GM12873 (cell line): ENCODE measurements around the gene CCL16.

Experiments
- TF ChIP-seq, protein P1 (sequence below): IDR thresholded peaks from 2 replicates; pipeline ENCODE4 v1.5.1; 2012; ENCODE audit warnings: low read depth, mild to moderate bottlenecking, moderate library complexity, low read length, control low read depth; ENCODE audit not compliant: insufficient read depth; ENCODE audit errors: missing control alignments

The CCL16 gene

DNA sequence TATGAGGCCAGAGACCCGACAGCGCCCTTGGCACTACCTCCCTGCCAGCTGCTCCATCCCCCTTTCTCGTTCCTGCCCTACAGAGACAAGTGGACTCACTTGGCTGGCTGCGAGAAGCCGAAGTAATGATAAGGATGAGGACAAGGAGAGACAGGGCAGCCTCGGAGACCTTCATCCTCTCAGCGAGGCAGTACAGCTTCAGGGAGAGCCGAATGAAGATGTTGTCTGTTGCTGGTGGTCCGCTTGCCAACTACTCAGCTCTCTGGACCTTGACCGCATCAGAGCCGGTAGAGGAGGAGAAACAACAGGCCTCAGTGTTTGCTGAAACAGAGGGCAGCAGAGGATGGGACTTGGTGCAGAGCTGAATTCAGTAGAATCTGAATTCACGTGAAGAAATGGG is at the start of gene CCL16:
Gene CCL16, minus strand, starts transcription at position 252 of the 400 bp plus-strand sequence. Its CDS starts 77 bp downstream, at position 175.
- TF ChIP-seq, protein P1, sequence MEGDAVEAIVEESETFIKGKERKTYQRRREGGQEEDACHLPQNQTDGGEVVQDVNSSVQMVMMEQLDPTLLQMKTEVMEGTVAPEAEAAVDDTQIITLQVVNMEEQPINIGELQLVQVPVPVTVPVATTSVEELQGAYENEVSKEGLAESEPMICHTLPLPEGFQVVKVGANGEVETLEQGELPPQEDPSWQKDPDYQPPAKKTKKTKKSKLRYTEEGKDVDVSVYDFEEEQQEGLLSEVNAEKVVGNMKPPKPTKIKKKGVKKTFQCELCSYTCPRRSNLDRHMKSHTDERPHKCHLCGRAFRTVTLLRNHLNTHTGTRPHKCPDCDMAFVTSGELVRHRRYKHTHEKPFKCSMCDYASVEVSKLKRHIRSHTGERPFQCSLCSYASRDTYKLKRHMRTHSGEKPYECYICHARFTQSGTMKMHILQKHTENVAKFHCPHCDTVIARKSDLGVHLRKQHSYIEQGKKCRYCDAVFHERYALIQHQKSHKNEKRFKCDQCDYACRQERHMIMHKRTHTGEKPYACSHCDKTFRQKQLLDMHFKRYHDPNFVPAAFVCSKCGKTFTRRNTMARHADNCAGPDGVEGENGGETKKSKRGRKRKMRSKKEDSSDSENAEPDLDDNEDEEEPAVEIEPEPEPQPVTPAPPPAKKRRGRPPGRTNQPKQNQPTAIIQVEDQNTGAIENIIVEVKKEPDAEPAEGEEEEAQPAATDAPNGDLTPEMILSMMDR, result no peak

DNA sequence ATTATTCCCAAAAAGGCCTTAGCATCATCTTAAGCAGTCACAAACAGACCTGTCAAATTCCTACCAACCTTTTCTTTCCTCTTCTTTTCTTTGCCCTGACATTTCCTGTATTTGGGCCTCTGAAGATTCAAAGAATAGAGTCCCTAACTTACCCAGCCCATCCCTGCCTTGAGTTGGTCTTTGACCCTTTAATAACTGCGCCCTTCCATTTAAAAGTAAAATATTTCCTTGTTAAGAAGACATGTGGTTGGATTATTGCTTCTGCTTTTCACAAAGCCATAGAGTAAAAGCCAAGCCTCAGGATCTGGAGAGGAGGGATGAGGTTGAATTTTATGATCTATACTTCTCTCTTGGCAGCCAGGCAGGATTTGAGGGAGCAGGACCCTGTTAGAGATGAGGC is 49.7 kb upstream of the CCL16 start:
- TF ChIP-seq, protein P1, result no peak

GRCh38 chr17:36027761-36028160 is 46.5 kb upstream of the CCL16 start:
- TF ChIP-seq, protein P1, result no peak

DNA sequence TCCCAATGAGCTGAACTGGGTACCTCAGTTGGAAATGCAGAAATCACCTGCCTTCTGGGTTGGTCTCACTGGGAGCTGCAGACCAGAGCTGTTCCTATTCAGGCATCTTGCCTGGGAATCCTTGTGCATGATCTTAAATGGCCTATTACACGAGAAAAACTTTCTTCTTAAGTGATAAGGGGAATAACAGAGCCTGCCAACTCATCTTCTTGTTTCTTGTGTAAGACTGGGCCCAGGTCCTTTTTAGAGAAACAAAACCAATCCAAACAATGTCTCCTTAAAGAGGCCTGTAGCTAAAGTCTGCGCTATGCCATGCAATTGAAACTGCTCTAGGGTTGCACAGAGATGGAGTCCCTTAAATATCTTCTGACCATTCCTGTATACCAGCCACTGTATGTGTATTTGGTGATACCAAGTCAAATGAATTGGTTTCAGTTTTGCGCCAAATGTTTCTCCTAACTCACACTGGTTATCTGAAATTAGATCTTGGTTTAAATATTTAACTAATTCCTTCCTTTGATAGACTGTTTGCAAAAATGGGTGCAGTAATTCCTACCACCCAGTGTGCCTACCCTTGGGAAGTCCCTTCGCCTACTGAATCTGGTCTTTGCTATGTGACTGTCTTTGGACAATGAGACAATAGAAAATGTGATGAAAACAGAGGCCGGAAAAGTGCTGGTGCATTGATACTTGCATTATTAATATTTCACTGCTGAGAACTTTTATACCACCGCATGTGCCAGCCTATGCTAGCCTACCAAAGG is 43.0 kb upstream of the CCL16 start:
- TF ChIP-seq, protein P1, result no peak

DNA sequence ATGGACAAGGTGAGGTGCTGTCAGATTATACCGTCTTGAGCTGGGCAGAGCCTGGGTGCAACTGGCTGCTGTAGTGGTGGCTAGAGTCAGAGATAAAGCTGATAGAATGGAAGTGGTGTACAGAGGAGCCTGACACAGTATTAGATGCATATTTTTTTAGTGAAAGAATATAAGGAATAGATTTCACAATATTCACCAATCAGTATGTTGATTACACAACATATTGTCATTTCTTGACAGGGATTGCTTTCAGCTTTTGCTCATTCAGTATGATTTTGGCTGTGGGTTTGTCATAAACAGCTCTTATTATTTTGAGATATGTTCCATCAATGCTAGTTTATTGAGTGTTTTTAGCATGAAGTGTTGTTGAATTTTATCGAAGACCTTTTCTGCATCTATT is 38.1 kb upstream of the CCL16 start:
- TF ChIP-seq, protein P1, result no peak

DNA sequence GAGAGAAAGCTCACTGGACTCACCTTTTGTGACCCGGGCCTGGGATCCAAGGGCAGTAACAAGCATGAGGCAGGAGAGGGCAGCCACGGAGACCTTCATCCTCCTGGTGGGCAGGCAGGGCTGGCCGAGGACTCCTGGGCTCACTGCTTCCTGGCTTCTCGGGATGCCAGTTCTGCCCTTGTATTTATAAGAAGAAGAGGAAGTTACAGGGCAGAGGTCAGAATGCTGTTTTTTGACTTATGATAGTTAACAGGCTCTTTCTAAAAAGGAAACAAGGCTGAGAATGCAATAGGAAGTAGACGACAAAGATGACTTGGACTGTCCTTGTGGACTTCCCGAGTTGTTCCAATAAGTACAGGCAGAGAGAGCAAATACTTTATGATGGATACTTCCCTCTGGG is 36.5 kb upstream of the CCL16 start, which contains the start of gene CCL23:
Gene CCL23, minus strand, starts transcription at position 174 of the 400 bp plus-strand sequence. Its CDS starts 75 bp downstream, at position 99.
- TF ChIP-seq, protein P1, result no peak

DNA sequence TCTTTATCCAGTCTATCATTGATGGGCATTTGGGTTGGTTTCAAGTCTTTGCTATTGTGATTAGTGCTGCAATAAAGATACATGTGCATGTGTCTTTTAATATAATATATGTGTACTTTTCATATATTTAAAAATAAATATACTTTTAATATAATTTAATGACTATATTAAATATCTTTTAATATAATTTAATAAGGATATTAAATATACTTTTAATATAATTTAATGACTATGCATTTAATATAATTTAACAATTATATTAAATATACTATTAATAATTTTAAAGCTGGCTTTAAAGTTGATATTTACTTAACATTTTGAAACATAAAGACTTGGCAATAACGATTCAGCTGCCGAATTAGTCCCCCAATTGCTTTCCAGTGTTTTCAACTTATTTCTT is 35.3 kb upstream of the CCL16 start:
- TF ChIP-seq, protein P1, result no peak
